Measurements from ENCODE around the gene PYGM. TPM values are rescaled to one million over a fixed set of nuclear protein-coding genes. Genes with fewer than 3 reads are reported as not detected.
"Not testable (repeated sequence)": the region's sequence is repeated elsewhere in the genome, so short reads cannot be mapped to it uniquely, and the experiment has no call there.

Gene PYGM
- total RNA-seq, 1 donor from 2014 or later, result 291 TPM

- Histone ChIP-seq H3K9ac (ENCODE audit: low read depth in 1 of 3, low read length in 3 of 3) (no peak overlapping the region), H3K9me3 (ENCODE audit: control insufficient read depth in 3 of 3, low read length in 3 of 3) (no peaks in the 10 kb centered on the region), H3K36me3 (ENCODE audit: control insufficient read depth in 3 of 3, insufficient read depth in 3 of 3, low read length in 3 of 3) (no peaks in the 10 kb centered on the region), H3K4me1 (ENCODE audit: control insufficient read depth in 3 of 3, insufficient read depth in 3 of 3, low read length in 3 of 3) (no peaks in the 10 kb centered on the region), H3K27ac (ENCODE audit: low read depth, low read length) (no peak overlapping the region), H3K4me3 (ENCODE audit: low read length in 3 of 3) (no peak overlapping the region), H3K27me3 (ENCODE audit: control insufficient read depth in 3 of 3, insufficient read depth in 3 of 3, low read length in 3 of 3) (peaks cover 56 to 71% (median 64%) of the 10 kb centered on the region in 3 donors)
Observed at GRCh38 chr11:64711956-64712362, 47.8 kb downstream of the PYGM start.

GRCh38 chr11:64711138-64711955, 48.4 kb downstream of the PYGM start:
- H3K9ac ChIP-seq (ENCODE audit: low read depth in 1 of 3, low read length in 3 of 3), result no peak overlapping the region
- no peaks in the 10 kb centered on the region for H3K36me3 ChIP-seq (ENCODE audit: control insufficient read depth in 3 of 3, insufficient read depth in 3 of 3, low read length in 3 of 3)
- H3K4me3 ChIP-seq (ENCODE audit: low read length in 3 of 3), result no peak overlapping the region
- H3K9me3 ChIP-seq (ENCODE audit: control insufficient read depth in 3 of 3, low read length in 3 of 3), result no peaks in the 10 kb centered on the region
- H3K27ac ChIP-seq (ENCODE audit: low read depth, low read length), result no peak overlapping the region
- peaks cover 52 to 65% (median 58%) of the 10 kb centered on the region in 3 donors for H3K27me3 ChIP-seq (ENCODE audit: control insufficient read depth in 3 of 3, insufficient read depth in 3 of 3, low read length in 3 of 3)
- no peaks in the 10 kb centered on the region for H3K4me1 ChIP-seq (ENCODE audit: control insufficient read depth in 3 of 3, insufficient read depth in 3 of 3, low read length in 3 of 3)

- Histone ChIP-seq H3K4me3 (ENCODE audit: low read length in 3 of 3) (no peak overlapping the region), H3K27ac (ENCODE audit: low read depth, low read length) (no peak overlapping the region), H3K27me3 (ENCODE audit: control insufficient read depth in 3 of 3, insufficient read depth in 3 of 3, low read length in 3 of 3) (peaks cover 48 to 60% (median 51%) of the 10 kb centered on the region in 3 donors), H3K4me1 (ENCODE audit: control insufficient read depth in 3 of 3, insufficient read depth in 3 of 3, low read length in 3 of 3) (no peaks in the 10 kb centered on the region), H3K36me3 (ENCODE audit: control insufficient read depth in 3 of 3, insufficient read depth in 3 of 3, low read length in 3 of 3) (no peaks in the 10 kb centered on the region), H3K9ac (ENCODE audit: low read depth in 1 of 3, low read length in 3 of 3) (no peak overlapping the region), H3K9me3 (ENCODE audit: control insufficient read depth in 3 of 3, low read length in 3 of 3) (no peaks in the 10 kb centered on the region)
Observed at GRCh38 chr11:64710418-64711137, 49.2 kb downstream of the PYGM start.

- H3K36me3 ChIP-seq (ENCODE audit: control insufficient read depth in 3 of 3, insufficient read depth in 3 of 3, low read length in 3 of 3), result no peaks in the 10 kb centered on the region
- no peak overlapping the region for H3K4me3 ChIP-seq (ENCODE audit: low read length in 3 of 3)
- H3K9me3 ChIP-seq (ENCODE audit: control insufficient read depth in 3 of 3, low read length in 3 of 3), result no peaks in the 10 kb centered on the region
- H3K27ac ChIP-seq (ENCODE audit: low read depth, low read length), result no peak overlapping the region
- H3K4me1 ChIP-seq (ENCODE audit: control insufficient read depth in 3 of 3, insufficient read depth in 3 of 3, low read length in 3 of 3), result no peaks in the 10 kb centered on the region
- peaks cover 7 to 24% (median 12%) of the 10 kb centered on the region in 3 donors for H3K27me3 ChIP-seq (ENCODE audit: control insufficient read depth in 3 of 3, insufficient read depth in 3 of 3, low read length in 3 of 3)
- H3K9ac ChIP-seq (ENCODE audit: low read depth in 1 of 3, low read length in 3 of 3), result no peak overlapping the region
Observed at GRCh38 chr11:64705501-64705900, 54.3 kb downstream of the PYGM start.

GRCh38 chr11:64703048-64703447, 56.7 kb downstream of the PYGM start:
- Histone ChIP-seq H3K4me3 (ENCODE audit: low read length in 3 of 3) (no peak overlapping the region), H3K9me3 (ENCODE audit: control insufficient read depth in 3 of 3, low read length in 3 of 3) (no peaks in the 10 kb centered on the region), H3K36me3 (ENCODE audit: control insufficient read depth in 3 of 3, insufficient read depth in 3 of 3, low read length in 3 of 3) (no peaks in the 10 kb centered on the region), H3K4me1 (ENCODE audit: control insufficient read depth in 3 of 3, insufficient read depth in 3 of 3, low read length in 3 of 3) (no peaks in the 10 kb centered on the region), H3K27ac (ENCODE audit: low read depth, low read length) (no peak overlapping the region), H3K9ac (ENCODE audit: low read depth in 1 of 3, low read length in 3 of 3) (no peak overlapping the region), H3K27me3 (ENCODE audit: control insufficient read depth in 3 of 3, insufficient read depth in 3 of 3, low read length in 3 of 3) (peaks cover under 1 to 17% (median 5%) of the 10 kb centered on the region in 3 donors)

GRCh38 chr11:64701956-64702355, 57.8 kb downstream of the PYGM start:
- H3K27me3 ChIP-seq (ENCODE audit: control insufficient read depth in 3 of 3, insufficient read depth in 3 of 3, low read length in 3 of 3), result peaks cover 2 to 17% (median 5%) of the 10 kb centered on the region in 3 donors
- H3K9ac ChIP-seq (ENCODE audit: low read depth in 1 of 3, low read length in 3 of 3); H3K27ac ChIP-seq (ENCODE audit: low read depth, low read length); H3K9me3 ChIP-seq (ENCODE audit: control insufficient read depth in 3 of 3, low read length in 3 of 3); H3K4me3 ChIP-seq (ENCODE audit: low read length in 3 of 3); H3K36me3 ChIP-seq (ENCODE audit: control insufficient read depth in 3 of 3, insufficient read depth in 3 of 3, low read length in 3 of 3); H3K4me1 ChIP-seq (ENCODE audit: control insufficient read depth in 3 of 3, insufficient read depth in 3 of 3, low read length in 3 of 3): not testable (repeated sequence)

GRCh38 chr11:64698427-64698826, 61.3 kb downstream of the PYGM start:
- H3K36me3 ChIP-seq (ENCODE audit: control insufficient read depth in 3 of 3, insufficient read depth in 3 of 3, low read length in 3 of 3), result no peaks in the 10 kb centered on the region
- H3K27me3 ChIP-seq (ENCODE audit: control insufficient read depth in 3 of 3, insufficient read depth in 3 of 3, low read length in 3 of 3), result peaks cover 2 to 21% (median 15%) of the 10 kb centered on the region in 3 donors
- no peaks in the 10 kb centered on the region for H3K9me3 ChIP-seq (ENCODE audit: control insufficient read depth in 3 of 3, low read length in 3 of 3)
- H3K9ac ChIP-seq (ENCODE audit: low read depth in 1 of 3, low read length in 3 of 3), result no peak overlapping the region
- H3K4me3 ChIP-seq (ENCODE audit: low read length in 3 of 3), result no peak overlapping the region
- no peak overlapping the region for H3K27ac ChIP-seq (ENCODE audit: low read depth, low read length)
- no peaks in the 10 kb centered on the region for H3K4me1 ChIP-seq (ENCODE audit: control insufficient read depth in 3 of 3, insufficient read depth in 3 of 3, low read length in 3 of 3)

GRCh38 chr11:64697663-64698375, 62.0 kb downstream of the PYGM start:
- no peaks in the 10 kb centered on the region for H3K9me3 ChIP-seq (ENCODE audit: control insufficient read depth in 3 of 3, low read length in 3 of 3)
- peaks cover 2 to 21% (median 11%) of the 10 kb centered on the region in 3 donors for H3K27me3 ChIP-seq (ENCODE audit: control insufficient read depth in 3 of 3, insufficient read depth in 3 of 3, low read length in 3 of 3)

More at GRCh38 chr11:64697663-64698375, 62.0 kb downstream of the PYGM start:
- no peak overlapping the region for H3K4me3 ChIP-seq (ENCODE audit: low read length in 3 of 3)
- no peaks in the 10 kb centered on the region for H3K4me1 ChIP-seq (ENCODE audit: control insufficient read depth in 3 of 3, insufficient read depth in 3 of 3, low read length in 3 of 3)
- H3K27ac ChIP-seq (ENCODE audit: low read depth, low read length), result no peak overlapping the region
- H3K36me3 ChIP-seq (ENCODE audit: control insufficient read depth in 3 of 3, insufficient read depth in 3 of 3, low read length in 3 of 3), result no peaks in the 10 kb centered on the region
- H3K9ac ChIP-seq (ENCODE audit: low read depth in 1 of 3, low read length in 3 of 3), result no peak overlapping the region

Measured in skeletal muscle tissue (tissue), 4 donors.